Subcutaneous adipose tissue (tissue), 4 donors: Measurements from ENCODE around the gene IL1RAPL1. TPM values are rescaled to one million over a fixed set of nuclear protein-coding genes. Genes with fewer than 3 reads are reported as not detected.

Experiments used
- CTCF ChIP-seq: fragments of 450-650 bp; IDR thresholded peaks from one replicate; pipeline ENCODE4 v1.5.1; 2016; ENCODE audit warnings: low read depth, mild to moderate bottlenecking, control low read depth, antibody characterized with exemption, moderate library complexity
- total RNA-seq, 4 donors: library from RNA; depleted of rRNA; stranded (reverse); fragments of >200 nt; gene quantifications; one replicate each; pipeline ENCODE4 v1.1.0, GENCODE V29; 2016

IL1RAPL1 gene
- total RNA-seq, 4 donors from 2014 or later, result 0.66 TPM; not detected in 3

GRCh38 chrX:29724316-29724715 lies 1137.1 kb downstream of the IL1RAPL1 start:
- no peak for TF ChIP-seq CTCF

- TF ChIP-seq CTCF, result no peak
Observed at GRCh38 chrX:29726811-29727210, 1139.6 kb downstream of the IL1RAPL1 start.

- TF ChIP-seq CTCF, result no peak
Observed at GRCh38 chrX:29728639-29729038, 1141.4 kb downstream of the IL1RAPL1 start.

- no peak for TF ChIP-seq CTCF
Observed at GRCh38 chrX:29744966-29745365, 1157.7 kb downstream of the IL1RAPL1 start.

GRCh38 chrX:29746326-29746725 lies 1159.1 kb downstream of the IL1RAPL1 start:
- no peak for TF ChIP-seq CTCF

GRCh38 chrX:29762006-29762405 lies 1174.8 kb downstream of the IL1RAPL1 start:
- TF ChIP-seq CTCF, result no peak

GRCh38 chrX:29775890-29776289 lies 1188.6 kb downstream of the IL1RAPL1 start:
- TF ChIP-seq CTCF, result no peak

- TF ChIP-seq CTCF, result no peak
Observed at GRCh38 chrX:29787656-29788055, 1200.4 kb downstream of the IL1RAPL1 start.
